ENCODE measurements around the gene CEP41. TPM values are rescaled to one million over a fixed set of nuclear protein-coding genes. Genes with fewer than 3 reads are reported as not detected.

The CEP41 gene
- polyA plus RNA-seq, 1 donor (not counting 4 experiments of a cell fraction or from before 2014, with no cell fraction given) = 13.4 TPM

DNA sequence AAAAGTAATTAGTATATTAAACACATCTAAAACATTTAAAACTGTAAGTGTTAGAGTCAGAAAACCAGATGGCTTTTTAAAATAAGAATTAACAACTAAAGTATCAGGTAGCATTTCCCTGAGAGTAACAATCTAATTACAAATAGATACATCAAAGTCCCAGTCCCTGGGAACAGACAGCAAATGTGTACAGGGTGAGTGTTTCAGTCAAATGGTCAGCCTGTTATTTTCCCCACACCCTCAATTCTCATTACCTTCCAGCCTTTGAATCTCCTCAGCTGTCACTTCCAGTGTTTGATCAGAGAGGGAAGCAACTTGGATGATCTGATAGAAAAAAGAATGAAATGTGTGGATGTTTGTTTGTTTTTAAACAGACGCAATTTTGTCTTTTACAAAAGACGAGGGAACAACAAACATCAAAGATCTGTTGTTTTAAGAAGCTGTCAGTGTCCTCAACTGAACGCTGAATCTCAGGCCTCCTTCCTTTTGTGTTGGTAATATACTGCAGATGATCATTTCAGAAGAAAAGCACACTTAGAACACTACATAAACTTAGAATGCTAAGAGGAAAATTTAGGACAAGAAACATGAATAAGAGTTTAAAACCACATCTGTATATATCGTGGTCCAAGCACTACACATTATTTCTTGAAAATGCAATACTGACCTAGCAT, 29.8 kb downstream of the CEP41 start:
- dilution Hi-C loops (cut with MboI; ENCODE audit: extremely low pct_ligation_motif_present, low sequenced_read_pairs) = no loop called here
- Histone ChIP-seq H4K20me1 (ENCODE audit: control insufficient read depth, extremely low read depth, insufficient read depth, low read length) (no peaks in the 10 kb centered on the region), H3K9me3 (ENCODE audit: control insufficient read depth, low read depth, low read length) (no peaks in the 10 kb centered on the region), H3K27ac (ENCODE audit: control insufficient read depth, insufficient read depth, low read length) (no peak overlapping the region), H3K79me2 (ENCODE audit: control insufficient read depth, insufficient read depth, low read length) (no peaks in the 10 kb centered on the region), H2AFZ (ENCODE audit: control insufficient read depth, low read length) (no peak overlapping the region), H3K9me1 (ENCODE audit: control insufficient read depth, extremely low read depth, insufficient read depth, low read length) (no peaks in the 10 kb centered on the region), H3K4me2 (ENCODE audit: control insufficient read depth, extremely low read depth, insufficient read depth, low read depth, low read length) (no peak overlapping the region), H3K9ac (ENCODE audit: control insufficient read depth, extremely low read depth, insufficient read depth, low read length) (no peak overlapping the region), H3K36me3 (ENCODE audit: control insufficient read depth in 2 of 2, extremely low read depth in 1 of 2, insufficient read depth in 2 of 2, low read length in 2 of 2) (no peaks in the 10 kb centered on the region), H3K4me3 (ENCODE audit: control insufficient read depth in 2 of 3, extremely low read depth in 1 of 3, insufficient read depth in 2 of 3, low read depth in 1 of 3, low read length in 3 of 3) (no peak overlapping the region), H3K27me3 (ENCODE audit: control insufficient read depth, extremely low read depth, insufficient read depth, low read length) (no peaks in the 10 kb centered on the region), H3K4me1 (ENCODE audit: control insufficient read depth, extremely low read depth, insufficient read depth, low read length) (no peaks in the 10 kb centered on the region)
- FAIRE-seq = no peak
- no peak for TF ChIP-seq EZH2 (IDR thresholded peaks at IDR 0.05; ENCODE audit: low read length)
- TF ChIP-seq, protein P1, sequence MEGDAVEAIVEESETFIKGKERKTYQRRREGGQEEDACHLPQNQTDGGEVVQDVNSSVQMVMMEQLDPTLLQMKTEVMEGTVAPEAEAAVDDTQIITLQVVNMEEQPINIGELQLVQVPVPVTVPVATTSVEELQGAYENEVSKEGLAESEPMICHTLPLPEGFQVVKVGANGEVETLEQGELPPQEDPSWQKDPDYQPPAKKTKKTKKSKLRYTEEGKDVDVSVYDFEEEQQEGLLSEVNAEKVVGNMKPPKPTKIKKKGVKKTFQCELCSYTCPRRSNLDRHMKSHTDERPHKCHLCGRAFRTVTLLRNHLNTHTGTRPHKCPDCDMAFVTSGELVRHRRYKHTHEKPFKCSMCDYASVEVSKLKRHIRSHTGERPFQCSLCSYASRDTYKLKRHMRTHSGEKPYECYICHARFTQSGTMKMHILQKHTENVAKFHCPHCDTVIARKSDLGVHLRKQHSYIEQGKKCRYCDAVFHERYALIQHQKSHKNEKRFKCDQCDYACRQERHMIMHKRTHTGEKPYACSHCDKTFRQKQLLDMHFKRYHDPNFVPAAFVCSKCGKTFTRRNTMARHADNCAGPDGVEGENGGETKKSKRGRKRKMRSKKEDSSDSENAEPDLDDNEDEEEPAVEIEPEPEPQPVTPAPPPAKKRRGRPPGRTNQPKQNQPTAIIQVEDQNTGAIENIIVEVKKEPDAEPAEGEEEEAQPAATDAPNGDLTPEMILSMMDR (optimal IDR thresholded peaks at IDR 0.05 in 1 of 3, IDR thresholded peaks at IDR 0.05 in 1 of 3, conservative IDR thresholded peaks at IDR 0.05 in 1 of 3; ENCODE audit: extremely low read depth in 1 of 3, insufficient read depth in 2 of 3, low read length in 3 of 3) = no peak
- no peak for DNase-seq (ENCODE audit: low read depth, low spot score)

DNA sequence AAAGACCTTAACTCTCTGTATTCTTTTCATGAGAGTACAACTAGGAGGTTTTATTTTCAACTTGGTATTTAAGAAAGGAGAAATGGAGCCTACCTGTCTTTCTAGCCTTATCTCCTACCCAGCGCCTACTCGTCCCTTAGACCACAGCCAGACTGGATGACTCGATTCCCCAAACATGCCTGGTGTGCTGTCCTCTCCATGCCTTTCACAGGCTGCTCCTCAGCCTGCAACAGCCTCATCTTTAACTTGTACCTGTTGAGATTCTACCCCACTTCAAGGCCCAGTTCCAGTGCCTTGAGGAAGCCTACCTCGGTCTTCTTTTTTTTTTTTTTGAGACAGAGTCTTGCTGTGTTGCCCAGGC, 31.1 kb downstream of the CEP41 start:
- Histone ChIP-seq H3K27ac (ENCODE audit: control insufficient read depth, insufficient read depth, low read length) (no peak overlapping the region), H4K20me1 (ENCODE audit: control insufficient read depth, extremely low read depth, insufficient read depth, low read length) (no peaks in the 10 kb centered on the region), H3K4me1 (ENCODE audit: control insufficient read depth, extremely low read depth, insufficient read depth, low read length) (no peaks in the 10 kb centered on the region), H3K4me3 (ENCODE audit: control insufficient read depth in 2 of 3, extremely low read depth in 1 of 3, insufficient read depth in 2 of 3, low read depth in 1 of 3, low read length in 3 of 3) (no peak overlapping the region), H3K4me2 (ENCODE audit: control insufficient read depth, extremely low read depth, insufficient read depth, low read depth, low read length) (no peak overlapping the region), H3K9me3 (ENCODE audit: control insufficient read depth, low read depth, low read length) (no peaks in the 10 kb centered on the region), H3K79me2 (ENCODE audit: control insufficient read depth, insufficient read depth, low read length) (no peaks in the 10 kb centered on the region), H3K9ac (ENCODE audit: control insufficient read depth, extremely low read depth, insufficient read depth, low read length) (no peak overlapping the region), H2AFZ (ENCODE audit: control insufficient read depth, low read length) (no peak overlapping the region), H3K9me1 (ENCODE audit: control insufficient read depth, extremely low read depth, insufficient read depth, low read length) (no peaks in the 10 kb centered on the region), H3K27me3 (ENCODE audit: control insufficient read depth, extremely low read depth, insufficient read depth, low read length) (no peaks in the 10 kb centered on the region), H3K36me3 (ENCODE audit: control insufficient read depth in 2 of 2, extremely low read depth in 1 of 2, insufficient read depth in 2 of 2, low read length in 2 of 2) (no peaks in the 10 kb centered on the region)
- DNase-seq (ENCODE audit: low read depth, low spot score) (no peak), FAIRE-seq (no peak)
- dilution Hi-C loops (cut with MboI; ENCODE audit: extremely low pct_ligation_motif_present, low sequenced_read_pairs) = no loop called here
- TF ChIP-seq EZH2 (IDR thresholded peaks at IDR 0.05; ENCODE audit: low read length) = no peak
- TF ChIP-seq, protein P1 (optimal IDR thresholded peaks at IDR 0.05 in 1 of 3, IDR thresholded peaks at IDR 0.05 in 1 of 3, conservative IDR thresholded peaks at IDR 0.05 in 1 of 3; ENCODE audit: extremely low read depth in 1 of 3, insufficient read depth in 2 of 3, low read length in 3 of 3) = no peak
